HCT116 (cell line): Measurements from ENCODE around the gene SCN10A.

Source experiments
- CTCF ChIP-seq, 3 experiments: fragments of 200-600 bp in 1 of 3; sonication (generic) in 1 of 3; IDR thresholded peaks in 2 of 3; conservative IDR thresholded peaks in 1 of 3; 2 replicates each; pipeline ENCODE4 v1.5.1; 2012 to 2017; ENCODE audit warnings: low read depth in 2 of 3, low read length in 2 of 3, antibody characterized with exemption in 1 of 3, borderline replicate concordance in 1 of 3, control low read depth in 1 of 3, mild to moderate bottlenecking in 1 of 3, mixed read lengths in 1 of 3, mixed run types in 1 of 3, moderate library complexity in 1 of 3; ENCODE audit not compliant: insufficient read depth in 1 of 3
- EZH2phosphoT487 ChIP-seq: fragments of 200-600 bp; IDR thresholded peaks from 2 replicates; pipeline ENCODE4 v1.6.1; 2018; ENCODE audit warnings: antibody characterized with exemption, borderline replicate concordance
- JUND ChIP-seq: IDR thresholded peaks from 2 replicates; pipeline ENCODE4 v1.6.1; 2012
- POLR2A ChIP-seq: IDR thresholded peaks from 2 replicates; pipeline ENCODE4 v1.7.0; 2011; ENCODE audit warnings: borderline replicate concordance; ENCODE audit not compliant: insufficient read depth, insufficient read length; ENCODE audit errors: extremely low read depth
- POLR2AphosphoS5 ChIP-seq: IDR thresholded peaks from 2 replicates; pipeline ENCODE4 v1.6.1; 2011; ENCODE audit warnings: mild to moderate bottlenecking, low read depth, low read length, moderate library complexity
- SIN3A ChIP-seq: IDR thresholded peaks from 2 replicates; pipeline ENCODE4 v1.6.1; 2012; ENCODE audit warnings: low read depth
- SP1 ChIP-seq: IDR thresholded peaks from 2 replicates; pipeline ENCODE4 v1.6.1; 2012; ENCODE audit warnings: low read depth
- SRF ChIP-seq: IDR thresholded peaks from 2 replicates; pipeline ENCODE4 v1.6.1; 2012; ENCODE audit warnings: low read depth
- ZBTB33 ChIP-seq: IDR thresholded peaks from 2 replicates; pipeline ENCODE4 v1.6.1; 2011; ENCODE audit warnings: mild to moderate bottlenecking, low read length, moderate library complexity; ENCODE audit not compliant: insufficient replicate concordance; ENCODE audit errors: extremely low read depth
- ZNF274 ChIP-seq: fragments of 200-500 bp; sonication (Bioruptor generic); IDR thresholded peaks from 2 replicates; pipeline ENCODE4 v1.6.1; 2014; ENCODE audit warnings: mild to moderate bottlenecking, low read depth, low read length, inconsistent platforms

- TF ChIP-seq POLR2A (no peak), SP1 (no peak), ZNF274 (no peak), EZH2phosphoT487 (no peak), SIN3A (no peak), CTCF (IDR thresholded peaks at IDR 0.05 in 2 of 3, conservative IDR thresholded peaks at IDR 0.05 in 1 of 3; ENCODE audit: borderline replicate concordance in 1 of 3, insufficient read depth in 1 of 3, low read depth in 2 of 3, low read length in 2 of 3) (no peak), POLR2AphosphoS5 (no peak), ZBTB33 (no peak), JUND (no peak), SRF (no peak)
Observed at GRCh38 chr3:38731522-38731921, 84.5 kb downstream of the SCN10A start.
